Caco-2 (cell line): ENCODE data around the gene TMPRSS3. TPM values are rescaled to one million over a fixed set of nuclear protein-coding genes. Genes with fewer than 3 reads are reported as not detected.

Experiments
- BruUV-seq: library from RNA; stranded (reverse); fragments of 400-500 nt; replicated peaks from 2 replicates; lab custom pipeline; 2021; lab: Mats Ljungman, UMichigan
- CTCF ChIA-PET: fragments of 300-600 bp; sonication (Branson Sonifier 250); formaldehyde crosslinking; loops from one replicate; lab custom pipeline; 2022; ENCODE audit warnings: antibody characterized with exemption; lab: Charles Lee
- POLR2A ChIA-PET: fragments of 300-600 bp; sonication (Branson Sonifier 250); formaldehyde crosslinking; loops from one replicate; lab custom pipeline; 2022; ENCODE audit warnings: antibody characterized with exemption; lab: Charles Lee
- DNase-seq, 2 experiments: peaks; one replicate each; pipeline versions ENCODE4 v3.0.0 to v3.0.0-alpha.2; 2020 to 2022
- H3K27me3 ChIP-seq: replicated peaks from 2 replicates; pipeline ENCODE4 v1.6.0; 2011; ENCODE audit warnings: low read length; ENCODE audit not compliant: control insufficient read depth, insufficient read depth
- H3K36me3 ChIP-seq: 2 replicates; pipeline ENCODE4 v1.5.1; 2011; ENCODE audit warnings: low read length; ENCODE audit not compliant: control insufficient read depth, insufficient read depth
- H3K4me1 ChIP-seq: fragments of 250-450 bp; sonication (Bioruptor Pico); 2 replicates; pipeline ENCODE4 v1.5.1; 2020; ENCODE audit warnings: mild to moderate bottlenecking
- H3K4me3 ChIP-seq: 2 replicates; pipeline ENCODE4 v1.5.1; 2011; ENCODE audit warnings: low read depth, mild to moderate bottlenecking, control low read depth, low read length
- H3K9me3 ChIP-seq: fragments of 250-450 bp; sonication (Bioruptor Pico); 2 replicates; pipeline ENCODE4 v1.5.1; 2020; ENCODE audit warnings: mild to moderate bottlenecking, moderate library complexity
- H3K27ac Mint-ChIP-seq: one replicate; pipeline ENCODE4 v1.8.0; 2022; ENCODE audit warnings: mixed read lengths; ENCODE audit not compliant: unreplicated experiment
- H3K27me3 Mint-ChIP-seq: one replicate; pipeline ENCODE4 v1.8.0; 2022; ENCODE audit warnings: mixed read lengths; ENCODE audit not compliant: insufficient read depth, unreplicated experiment
- H3K36me3 Mint-ChIP-seq: one replicate; pipeline ENCODE4 v1.8.0; 2022; ENCODE audit warnings: mild to moderate bottlenecking, mixed read lengths; ENCODE audit not compliant: insufficient read depth, unreplicated experiment
- H3K4me1 Mint-ChIP-seq: one replicate; pipeline ENCODE4 v1.8.0; 2022; ENCODE audit warnings: low read depth, mixed read lengths; ENCODE audit not compliant: unreplicated experiment
- H3K4me3 Mint-ChIP-seq: one replicate; pipeline ENCODE4 v1.8.0; 2022; ENCODE audit warnings: mild to moderate bottlenecking, moderate library complexity, mixed read lengths; ENCODE audit not compliant: unreplicated experiment
- H3K9me3 Mint-ChIP-seq: one replicate; pipeline ENCODE4 v1.8.0; 2022; ENCODE audit warnings: mixed read lengths; ENCODE audit not compliant: unreplicated experiment
- intact Hi-C: fragments of 100-400 bp; cut with micrococcal nuclease; formaldehyde crosslinking; loops from one replicate; pipeline ENCODE4 v1.10.0; 2022; ENCODE audit not compliant: unreplicated experiment
- total RNA-seq: library from RNA; stranded (reverse); gene quantifications from 2 replicates; pipeline ENCODE4 v1.2.3, GENCODE V29; 2022
- TF ChIP-seq, protein P1 (sequence below), 2 experiments: fragments of 200-600 bp in 1 of 2; IDR thresholded peaks; 1 replicate in 1 of 2; 2 replicates in 1 of 2; pipeline versions ENCODE4 v1.5.1 to v1.8.0; 2011 to 2022; ENCODE audit warnings: antibody characterized with exemption in 1 of 2, control low read depth in 1 of 2, inconsistent platforms in 1 of 2, low read depth in 1 of 2, low read length in 1 of 2, mild to moderate bottlenecking in 1 of 2, moderate library complexity in 1 of 2; ENCODE audit not compliant: insufficient read depth in 1 of 2, severe bottlenecking in 1 of 2, unreplicated experiment in 1 of 2

The TMPRSS3 gene
- total RNA-seq, 1 experiment from 2014 or later: not detected

DNA sequence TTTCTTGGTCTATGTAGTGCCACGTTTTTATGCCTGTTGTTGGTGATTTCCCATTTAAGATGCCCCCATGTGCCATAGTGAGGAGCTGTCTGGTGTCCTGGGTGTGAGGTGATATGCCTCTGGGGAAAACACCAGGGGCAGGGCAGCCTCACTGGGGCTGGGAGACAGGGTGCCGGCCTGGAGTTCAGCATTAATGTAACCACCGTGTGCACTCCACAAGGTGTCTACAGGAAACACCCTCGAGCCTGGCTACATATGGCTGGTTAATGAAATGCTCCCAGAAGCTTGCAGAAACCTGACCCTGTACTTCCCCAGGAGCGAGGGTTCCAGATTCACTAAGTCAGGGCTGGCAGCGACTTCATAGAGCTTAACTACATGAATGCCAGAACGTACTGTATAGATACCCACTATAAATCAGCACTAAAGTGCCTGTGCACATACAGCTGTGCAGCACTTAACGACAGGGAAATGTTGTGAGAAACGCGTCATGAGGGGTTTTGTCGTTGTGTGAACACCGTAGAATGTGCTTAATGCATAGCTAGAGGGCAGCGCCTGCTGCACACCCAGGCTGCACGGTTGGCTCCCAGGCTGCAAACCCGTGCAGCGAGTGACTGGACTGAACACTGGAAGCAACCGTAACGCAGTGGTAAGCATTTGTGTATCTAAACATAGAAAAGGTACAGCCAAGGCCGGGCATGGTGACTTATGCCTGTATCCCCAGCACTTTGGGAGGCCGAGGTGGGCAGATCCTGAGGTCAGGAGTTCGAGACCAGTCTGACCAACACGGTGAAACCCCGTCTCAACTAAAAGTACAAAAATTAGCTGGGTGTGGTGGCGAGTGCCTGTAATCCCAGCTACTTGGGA is 55.4 kb downstream of the TMPRSS3 start:
- peak in 1 of 2 experiments; percentile 14 for DNase-seq
- no peaks in the 10 kb centered on the region for H3K27me3 ChIP-seq
- CTCF ChIA-PET: no interaction called here
- Mint-ChIP-seq H3K27me3 (no peaks in the 10 kb centered on the region), H3K36me3 (no peaks in the 10 kb centered on the region), H3K9me3 (no peaks in the 10 kb centered on the region), H3K4me3 (no peak overlapping the region), H3K27ac (no peak overlapping the region), H3K4me1 (peaks cover 10% of the 10 kb centered on the region)
- TF ChIP-seq, protein P1, sequence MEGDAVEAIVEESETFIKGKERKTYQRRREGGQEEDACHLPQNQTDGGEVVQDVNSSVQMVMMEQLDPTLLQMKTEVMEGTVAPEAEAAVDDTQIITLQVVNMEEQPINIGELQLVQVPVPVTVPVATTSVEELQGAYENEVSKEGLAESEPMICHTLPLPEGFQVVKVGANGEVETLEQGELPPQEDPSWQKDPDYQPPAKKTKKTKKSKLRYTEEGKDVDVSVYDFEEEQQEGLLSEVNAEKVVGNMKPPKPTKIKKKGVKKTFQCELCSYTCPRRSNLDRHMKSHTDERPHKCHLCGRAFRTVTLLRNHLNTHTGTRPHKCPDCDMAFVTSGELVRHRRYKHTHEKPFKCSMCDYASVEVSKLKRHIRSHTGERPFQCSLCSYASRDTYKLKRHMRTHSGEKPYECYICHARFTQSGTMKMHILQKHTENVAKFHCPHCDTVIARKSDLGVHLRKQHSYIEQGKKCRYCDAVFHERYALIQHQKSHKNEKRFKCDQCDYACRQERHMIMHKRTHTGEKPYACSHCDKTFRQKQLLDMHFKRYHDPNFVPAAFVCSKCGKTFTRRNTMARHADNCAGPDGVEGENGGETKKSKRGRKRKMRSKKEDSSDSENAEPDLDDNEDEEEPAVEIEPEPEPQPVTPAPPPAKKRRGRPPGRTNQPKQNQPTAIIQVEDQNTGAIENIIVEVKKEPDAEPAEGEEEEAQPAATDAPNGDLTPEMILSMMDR (IDR thresholded peaks at IDR 0.05; ENCODE audit: insufficient read depth in 1 of 2, low read depth in 1 of 2, low read length in 1 of 2, severe bottlenecking in 1 of 2, unreplicated experiment in 1 of 2): no peak
- POLR2A ChIA-PET: no interaction called here
- no TSS peak for BruUV-seq
- no peaks in the 10 kb centered on the region for H3K36me3 ChIP-seq
- intact Hi-C loops: no loop called here
- H3K9me3 ChIP-seq: no peaks in the 10 kb centered on the region
- no peak overlapping the region for H3K4me3 ChIP-seq
- H3K4me1 ChIP-seq: no peaks in the 10 kb centered on the region

DNA sequence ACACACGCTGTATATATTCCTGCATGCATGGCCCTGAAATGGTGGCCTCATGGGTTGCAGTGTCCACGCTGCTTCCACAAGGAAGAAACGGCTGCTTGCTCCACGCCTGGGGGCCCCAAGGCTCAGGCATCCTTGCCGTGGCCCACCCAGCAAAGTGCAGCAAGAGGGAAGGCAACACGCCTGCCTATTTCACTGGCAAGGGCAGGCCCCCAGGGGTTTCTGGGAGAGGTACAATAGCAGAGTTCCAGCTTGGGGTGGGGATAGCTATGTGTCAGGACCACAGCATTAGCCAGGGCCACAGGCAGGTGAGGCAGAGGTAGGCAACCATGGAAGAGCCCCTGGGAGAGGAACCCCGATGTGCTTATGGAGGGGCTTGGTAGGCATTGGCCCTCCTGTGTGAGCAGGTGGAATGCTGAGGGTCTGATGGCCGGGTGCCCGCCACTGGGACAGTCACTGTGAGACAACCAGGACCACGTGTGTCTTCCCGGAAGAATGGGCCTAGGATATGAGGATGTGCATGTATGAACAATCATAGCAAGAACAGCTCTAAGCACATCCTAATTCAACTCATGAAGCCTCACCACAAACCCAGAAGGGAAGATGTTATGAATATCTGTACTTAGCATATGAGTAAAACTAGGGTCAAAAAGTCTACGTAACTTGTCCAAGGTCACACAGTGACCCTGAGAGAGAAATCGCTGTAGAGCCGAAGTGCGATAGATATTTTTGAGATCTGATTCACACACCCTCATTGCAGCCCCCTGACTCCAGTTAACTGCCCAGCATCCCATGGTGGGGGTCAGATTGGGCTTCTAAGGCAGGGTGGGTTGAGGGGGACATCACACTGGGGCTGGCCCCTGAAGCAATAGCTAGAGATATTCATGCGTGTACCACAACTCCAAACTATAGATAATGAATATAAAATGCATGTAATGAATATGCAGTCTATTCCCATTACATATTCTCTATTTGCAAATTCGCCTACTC is 56.8 kb downstream of the TMPRSS3 start:
- H3K4me1 ChIP-seq: no peaks in the 10 kb centered on the region
- ChIA-PET CTCF (interaction anchor here (0.9 to 1.9 kb wide), 5 partner anchors 24 to 111 kb away, joined by 3 to 7 read pairs (median 6); partner anchors contain the start of gene TFF3), POLR2A (no interaction called here)
- H3K9me3 ChIP-seq: no peaks in the 10 kb centered on the region
- H3K36me3 ChIP-seq: no peaks in the 10 kb centered on the region
- Mint-ChIP-seq H3K27me3 (no peaks in the 10 kb centered on the region), H3K36me3 (no peaks in the 10 kb centered on the region), H3K9me3 (peaks cover 3% of the 10 kb centered on the region), H3K4me3 (no peak overlapping the region), H3K4me1 (peaks cover 11% of the 10 kb centered on the region), H3K27ac (no peak overlapping the region)
- BruUV-seq: no TSS peak
- peak in 1 of 2 experiments; percentile 14 for DNase-seq
- intact Hi-C loops: loop anchor here (1.0 kb wide), 1 partner anchor 42 kb away; no protein-coding TSS in a partner anchor
- TF ChIP-seq, protein P1 (IDR thresholded peaks at IDR 0.05; ENCODE audit: insufficient read depth in 1 of 2, low read depth in 1 of 2, low read length in 1 of 2, severe bottlenecking in 1 of 2, unreplicated experiment in 1 of 2): no peak
- no peak overlapping the region for H3K4me3 ChIP-seq
- H3K27me3 ChIP-seq: no peaks in the 10 kb centered on the region
